HG02798 (cell line): ENCODE measurements around the gene KCNG3.

Experiments
- ATAC-seq: cut with Tn5 transposase; IDR thresholded peaks from one replicate; pipeline ENCODE4 v1.9.1; 2021; ENCODE audit warnings: mild to moderate bottlenecking; ENCODE audit not compliant: unreplicated experiment, poor library complexity

Gene KCNG3, protein sequence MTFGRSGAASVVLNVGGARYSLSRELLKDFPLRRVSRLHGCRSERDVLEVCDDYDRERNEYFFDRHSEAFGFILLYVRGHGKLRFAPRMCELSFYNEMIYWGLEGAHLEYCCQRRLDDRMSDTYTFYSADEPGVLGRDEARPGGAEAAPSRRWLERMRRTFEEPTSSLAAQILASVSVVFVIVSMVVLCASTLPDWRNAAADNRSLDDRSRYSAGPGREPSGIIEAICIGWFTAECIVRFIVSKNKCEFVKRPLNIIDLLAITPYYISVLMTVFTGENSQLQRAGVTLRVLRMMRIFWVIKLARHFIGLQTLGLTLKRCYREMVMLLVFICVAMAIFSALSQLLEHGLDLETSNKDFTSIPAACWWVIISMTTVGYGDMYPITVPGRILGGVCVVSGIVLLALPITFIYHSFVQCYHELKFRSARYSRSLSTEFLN

DNA sequence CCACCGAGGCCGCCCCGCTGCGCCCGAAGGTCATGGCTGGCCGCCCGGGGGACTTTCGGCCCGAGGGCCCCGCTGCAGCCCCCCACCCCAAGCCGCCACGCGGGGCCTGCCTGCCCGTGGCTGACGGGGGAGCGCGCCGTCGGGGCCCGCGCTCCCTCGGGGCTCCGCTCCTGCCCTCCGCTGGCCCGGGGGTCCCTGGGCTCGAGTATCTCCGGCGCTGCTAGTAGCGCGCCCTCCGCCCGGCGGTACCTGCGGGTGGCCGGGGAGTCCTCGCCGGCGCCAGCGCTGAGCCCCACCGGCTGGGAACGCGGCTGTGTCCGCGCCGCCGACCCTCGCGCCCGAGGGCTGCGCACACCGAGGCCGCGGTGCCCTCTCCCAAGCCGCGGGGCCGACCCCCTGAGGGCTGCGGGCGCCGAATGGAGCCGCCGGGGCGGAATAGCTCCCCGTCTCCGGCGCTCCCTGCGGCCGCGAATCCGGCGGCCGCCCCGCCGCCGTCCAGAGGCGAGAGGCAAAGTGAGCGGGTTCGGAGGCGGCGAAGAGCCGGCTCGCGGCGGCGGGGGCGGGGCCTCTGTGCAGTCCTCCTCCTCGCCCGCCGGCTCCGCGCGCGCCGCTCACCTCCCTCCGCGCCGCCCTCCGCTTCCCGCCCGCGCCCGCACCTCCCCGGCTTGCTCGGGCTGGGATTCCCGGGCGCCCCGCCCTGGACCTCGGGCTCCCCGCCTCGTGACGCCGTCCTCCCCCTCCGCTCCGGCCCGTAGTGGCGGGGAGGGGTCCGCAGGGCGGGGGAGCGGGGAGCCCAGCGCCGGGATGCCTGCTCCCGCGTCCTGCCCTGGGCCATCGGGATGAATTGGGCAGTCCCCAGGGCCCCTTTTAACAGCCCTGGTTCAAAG lies at the start of gene KCNG3:
KCNG3 (minus strand) TSS at position 515 of the 887 bp plus-strand sequence; CDS start at position 34, 481 bp downstream.
- peak; percentile 59 for ATAC-seq

DNA sequence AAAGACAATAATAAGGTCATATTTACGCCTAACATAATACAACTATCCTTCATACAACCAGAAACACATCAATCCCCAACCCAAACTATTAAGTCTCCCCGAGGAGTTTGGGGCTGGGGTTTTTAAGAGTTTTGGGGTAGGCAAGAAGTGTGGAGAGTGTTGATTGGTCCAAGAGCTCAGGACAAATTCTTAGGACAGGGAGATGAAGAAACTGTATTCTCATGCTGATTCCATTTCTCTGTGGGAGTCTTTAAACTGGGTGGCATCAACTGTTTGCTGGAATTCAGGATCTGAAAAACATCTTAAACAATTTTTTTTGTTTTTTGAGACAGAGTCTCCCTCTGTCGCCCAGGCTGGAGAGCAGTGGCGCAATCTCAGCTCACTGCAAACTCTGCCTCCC lies 49.1 kb upstream of the KCNG3 start:
- ATAC-seq = no peak

DNA sequence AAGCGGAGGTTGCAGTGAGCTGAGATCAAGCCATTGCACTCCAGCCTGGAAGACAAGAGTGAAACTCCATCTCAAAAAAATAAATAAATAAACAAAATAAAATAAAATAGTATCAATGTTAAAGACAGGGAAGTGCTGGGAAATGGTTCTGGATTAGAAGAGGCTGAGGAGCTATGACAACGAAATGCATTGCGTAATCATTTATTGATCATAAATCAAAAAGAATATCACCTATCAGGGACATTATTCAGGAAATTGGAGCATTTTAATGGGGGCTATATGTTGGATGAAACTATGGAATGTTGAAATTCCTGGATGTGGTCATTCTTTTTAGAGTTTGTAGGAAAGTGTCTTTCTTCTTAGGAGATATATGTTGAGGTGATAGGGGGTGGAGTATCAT lies 43.7 kb upstream of the KCNG3 start:
- ATAC-seq = no peak

GRCh38 chr2:42532397-42532796 lies 38.6 kb upstream of the KCNG3 start:
- no peak for ATAC-seq

DNA sequence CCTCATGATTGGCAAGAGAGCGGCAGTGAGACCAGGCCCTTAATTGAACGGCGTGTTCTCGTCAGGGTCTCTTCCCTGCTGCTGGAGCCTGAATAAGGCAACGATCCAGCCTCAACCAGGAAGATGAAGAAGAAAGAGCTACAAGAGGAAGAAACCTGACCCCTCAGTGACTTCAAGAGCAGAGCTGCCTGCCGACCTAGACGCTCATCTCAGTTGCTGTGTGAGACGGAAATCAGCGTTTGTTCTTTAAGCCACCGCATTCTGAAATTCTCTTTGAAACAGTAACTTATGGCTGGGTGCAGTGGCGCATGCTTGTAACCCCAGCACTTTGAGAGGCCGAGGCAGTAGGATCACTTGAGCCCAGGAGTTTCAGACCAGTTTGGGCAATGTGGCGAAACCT lies 29.6 kb upstream of the KCNG3 start:
- no peak for ATAC-seq

GRCh38 chr2:42522035-42522434 lies 28.3 kb upstream of the KCNG3 start:
- no peak for ATAC-seq

DNA sequence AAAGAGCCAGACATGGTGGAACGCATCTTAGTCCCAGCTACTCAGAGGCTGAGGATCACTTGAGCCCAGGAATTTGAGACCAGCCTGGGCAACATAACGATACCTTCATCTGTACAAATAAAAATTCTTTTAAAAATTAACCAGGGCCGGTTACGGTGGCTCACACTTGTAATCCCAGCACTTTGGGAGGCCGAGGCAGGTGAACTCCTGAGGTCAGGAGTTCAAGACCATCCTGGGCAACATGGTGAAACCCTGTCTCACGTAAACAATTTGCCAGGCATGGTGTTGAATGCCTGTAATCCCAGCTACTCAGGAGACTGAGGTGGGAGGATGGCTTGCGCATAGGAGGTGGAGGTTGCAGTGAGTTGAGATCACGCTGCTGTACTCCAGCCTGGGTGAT lies 25.8 kb upstream of the KCNG3 start:
- ATAC-seq = no peak

DNA sequence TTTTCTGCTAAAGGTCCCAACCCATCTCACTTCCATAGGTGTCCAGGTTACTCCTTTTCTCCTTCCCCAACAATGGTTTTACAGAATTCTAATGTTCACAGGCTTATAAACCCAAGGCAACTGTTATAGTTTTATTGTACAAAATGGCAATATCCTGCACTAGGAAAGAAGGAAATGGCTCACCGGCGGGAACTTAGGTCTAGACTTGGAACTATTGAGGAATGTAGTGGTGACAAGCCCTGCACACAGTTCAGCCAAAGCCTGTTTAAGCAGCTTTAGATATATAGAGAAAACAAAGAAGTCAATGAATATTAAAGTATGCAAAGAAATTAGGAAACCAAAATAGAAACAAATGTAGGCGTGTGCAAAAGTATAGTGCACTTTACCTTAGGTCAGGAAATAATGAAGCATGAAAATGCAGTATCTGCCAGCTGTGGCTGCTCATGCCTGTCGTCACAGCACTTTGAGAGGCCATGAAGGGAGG lies 22.7 kb upstream of the KCNG3 start:
- ATAC-seq = no peak

- ATAC-seq = no peak
Measured at GRCh38 chr2:42513252-42513918, 19.6 kb upstream of the KCNG3 start.

GRCh38 chr2:42510608-42511243 lies 16.9 kb upstream of the KCNG3 start:
- no peak for ATAC-seq

GRCh38 chr2:42510191-42510590 lies 16.4 kb upstream of the KCNG3 start:
- no peak for ATAC-seq

DNA sequence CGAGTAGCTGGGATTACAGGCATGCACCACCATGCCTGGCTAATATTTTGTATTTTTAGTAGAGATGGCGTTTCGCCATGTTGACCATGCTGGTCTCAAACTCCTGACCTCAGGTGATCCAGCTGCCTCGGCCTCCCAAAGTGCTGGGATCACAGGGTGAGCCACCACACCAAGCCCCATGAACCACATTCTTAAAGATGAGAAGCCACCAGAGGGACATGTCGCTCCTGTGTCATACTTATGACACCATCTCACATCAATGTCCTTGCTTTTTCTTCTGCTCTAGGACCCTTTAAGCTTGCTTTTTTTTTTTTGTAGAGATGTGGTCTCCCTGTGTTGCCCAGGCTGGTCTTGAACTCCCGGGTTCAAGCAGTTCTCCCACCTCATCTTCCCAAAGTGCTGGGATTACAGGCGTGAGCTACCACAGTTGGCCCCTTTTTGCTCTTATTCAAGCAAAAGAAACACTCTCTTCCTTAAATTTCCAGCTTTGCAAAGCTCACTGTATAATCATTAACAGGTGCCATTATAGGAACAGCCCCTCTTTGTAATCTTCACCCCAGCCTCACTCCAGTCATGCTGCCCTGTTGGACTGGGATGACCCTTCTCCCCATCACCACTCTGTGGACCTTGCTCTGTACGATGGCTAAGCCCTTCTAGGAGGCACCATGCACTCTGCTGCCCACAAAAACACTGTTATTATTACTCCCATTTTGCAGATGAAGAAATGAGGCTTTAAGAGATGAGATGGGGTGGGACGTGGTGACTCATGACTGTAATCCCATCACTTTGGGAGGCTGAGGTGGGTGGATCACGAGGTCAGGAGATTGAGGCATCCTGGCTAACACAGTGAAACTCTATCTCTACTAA lies 10.8 kb upstream of the KCNG3 start:
- ATAC-seq = no peak

DNA sequence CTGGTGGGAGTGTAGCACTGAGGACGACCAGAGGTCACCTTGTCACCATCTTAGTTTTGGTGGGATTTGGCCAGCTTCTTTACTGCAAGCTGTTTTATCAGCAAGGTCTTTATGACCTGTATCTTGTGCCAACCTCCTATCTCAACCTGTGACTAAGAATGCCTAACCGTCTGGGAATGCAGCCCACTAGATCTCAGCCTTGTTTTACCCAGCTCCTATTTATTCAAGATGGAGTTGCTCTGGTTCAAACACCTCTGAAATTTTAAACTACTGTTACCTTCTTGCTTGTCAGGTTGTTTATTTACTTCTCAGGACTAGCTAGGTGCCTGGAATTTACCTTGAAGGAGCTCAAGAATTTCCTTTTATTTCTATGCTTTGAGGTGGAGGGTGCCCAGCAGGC lies 9.5 kb upstream of the KCNG3 start:
- no peak for ATAC-seq

DNA sequence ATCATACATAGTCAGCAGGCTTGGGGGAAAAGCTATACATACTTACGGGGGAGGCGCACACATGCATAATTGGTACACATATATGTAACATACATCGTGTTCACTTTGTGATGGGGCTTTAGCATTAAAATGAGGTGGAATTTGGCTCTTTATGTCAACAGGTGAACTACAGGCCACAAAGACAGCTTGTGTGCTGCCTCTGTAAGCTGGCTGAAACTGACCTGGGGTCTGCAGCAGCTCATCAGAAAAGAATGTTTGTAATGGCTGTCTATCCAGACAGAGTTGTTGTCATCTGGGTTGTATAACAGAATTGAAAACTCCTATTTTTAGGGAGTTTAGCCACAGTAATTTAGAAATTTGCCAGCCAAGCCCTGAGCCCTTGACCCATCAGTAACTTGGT lies 4.7 kb upstream of the KCNG3 start:
- no peak for ATAC-seq

DNA sequence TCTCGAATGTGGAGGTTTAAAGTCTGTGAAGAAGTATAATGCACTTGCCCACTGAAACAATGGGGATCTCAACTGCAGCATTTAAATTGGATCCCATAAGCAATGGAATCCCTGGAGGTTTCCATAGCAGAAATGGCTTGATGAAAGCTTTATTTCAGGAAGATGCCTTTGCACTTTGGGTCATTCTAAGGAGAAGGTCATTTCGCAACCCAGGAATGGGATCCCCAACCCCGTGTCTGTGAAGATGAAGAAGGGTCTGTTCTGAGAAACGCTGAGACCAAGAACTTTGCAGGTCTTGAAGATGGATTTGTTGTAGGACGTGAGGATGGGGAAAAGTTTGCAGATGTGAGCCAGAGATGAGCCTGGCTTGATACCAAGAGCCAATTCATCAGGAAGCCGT lies 1.8 kb upstream of the KCNG3 start:
- ATAC-seq = no peak

DNA sequence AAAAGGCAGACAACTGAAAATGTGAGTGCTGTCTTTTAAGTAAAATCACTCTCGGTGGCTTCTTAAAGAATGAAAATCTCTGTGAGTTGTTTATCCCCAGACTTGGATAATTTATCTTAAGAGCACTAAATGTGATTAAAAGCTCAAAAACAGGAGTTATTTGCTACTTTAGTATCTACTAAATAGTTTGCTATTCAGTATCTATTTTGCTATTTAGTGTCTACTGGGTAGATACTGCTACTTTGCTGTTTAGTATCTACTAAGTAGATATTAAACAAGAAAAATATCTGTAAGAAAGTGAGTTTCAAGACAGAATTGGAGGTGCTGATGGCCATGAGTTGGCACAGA lies 1.4 kb upstream of the KCNG3 start:
- ATAC-seq = no peak

DNA sequence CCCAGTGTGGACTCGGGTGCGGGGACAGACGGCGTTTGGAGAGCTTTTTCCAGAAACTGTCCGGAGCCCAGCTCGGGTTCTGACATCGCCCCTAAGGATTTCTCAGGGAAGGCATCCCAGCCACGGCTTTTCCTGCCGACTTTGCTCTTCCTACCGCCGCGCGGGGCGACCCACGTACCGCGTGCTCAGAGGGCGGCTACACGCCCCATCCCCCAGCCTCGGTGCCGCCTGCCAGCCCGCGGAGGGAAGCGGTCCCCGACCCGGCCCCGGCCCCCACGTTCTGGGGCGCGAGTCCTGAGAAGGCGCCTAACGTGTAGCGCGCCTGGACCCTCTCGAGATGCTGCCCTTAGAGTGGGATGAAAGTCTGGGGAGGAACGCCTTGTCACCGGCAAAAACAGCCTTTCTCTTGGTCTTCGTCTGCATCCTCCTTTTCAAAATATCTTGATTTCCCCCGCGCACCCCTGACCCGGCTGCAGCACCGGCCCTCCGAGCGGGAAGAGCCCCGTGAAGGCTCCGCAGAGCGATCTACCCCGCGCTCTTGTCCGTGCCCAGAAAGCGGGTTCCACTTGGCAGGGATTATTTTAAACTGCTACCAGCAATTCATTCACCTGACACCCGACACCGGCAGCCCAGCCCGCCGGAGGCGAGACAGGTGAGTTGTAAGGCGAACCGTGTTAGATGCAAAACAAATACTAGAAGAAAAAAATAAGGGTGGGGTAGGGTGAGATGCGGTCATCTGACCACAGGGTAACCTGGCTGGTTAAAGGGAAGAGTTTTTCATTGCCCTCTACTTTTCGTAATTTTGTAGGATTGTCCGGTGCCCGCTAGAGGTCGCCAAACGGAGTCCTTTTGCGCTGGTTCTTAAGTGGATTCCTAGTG lies 812 bp upstream of the KCNG3 start:
- peak; percentile 71 for ATAC-seq

DNA sequence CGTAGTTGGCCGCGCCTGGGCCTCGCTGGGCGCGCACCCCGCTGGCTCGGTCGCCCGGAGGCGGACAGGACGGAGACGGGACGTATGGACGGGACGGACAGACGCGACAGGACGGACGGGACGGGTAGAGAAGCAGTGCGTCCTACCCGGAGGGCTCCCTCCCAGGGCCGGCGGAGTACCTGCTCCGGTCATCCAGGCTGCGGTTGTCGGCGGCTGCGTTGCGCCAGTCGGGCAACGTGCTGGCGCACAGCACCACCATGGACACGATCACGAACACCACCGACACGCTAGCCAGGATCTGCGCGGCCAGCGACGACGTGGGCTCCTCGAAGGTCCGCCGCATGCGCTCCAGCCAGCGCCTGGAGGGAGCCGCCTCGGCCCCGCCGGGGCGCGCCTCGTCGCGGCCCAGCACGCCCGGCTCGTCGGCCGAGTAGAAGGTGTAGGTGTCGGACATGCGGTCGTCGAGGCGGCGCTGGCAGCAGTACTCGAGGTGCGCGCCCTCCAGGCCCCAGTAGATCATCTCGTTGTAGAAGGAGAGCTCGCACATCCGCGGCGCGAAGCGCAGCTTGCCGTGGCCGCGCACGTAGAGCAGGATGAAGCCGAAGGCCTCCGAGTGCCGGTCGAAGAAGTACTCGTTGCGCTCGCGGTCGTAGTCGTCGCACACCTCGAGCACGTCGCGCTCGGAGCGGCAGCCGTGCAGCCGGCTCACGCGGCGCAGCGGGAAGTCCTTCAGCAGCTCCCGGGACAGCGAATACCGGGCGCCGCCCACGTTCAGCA lies 903 bp downstream of the KCNG3 start:
- ATAC-seq = no peak
